Stomach (tissue), 4 donors: ENCODE results near the gene PLRG1.

Experiments used
- CTCF ChIP-seq, 7 experiments: fragments of 450-650 bp in 4 of 7; fragments of 200-600 bp in 3 of 7; sonication (generic) in 3 of 7; IDR thresholded peaks; one replicate each; pipeline ENCODE4 v1.5.1; 2016 to 2019; ENCODE audit warnings: antibody characterized with exemption in 7 of 7, control low read depth in 2 of 7, mild to moderate bottlenecking in 1 of 7
- POLR2A ChIP-seq, 4 donors: fragments of 450-650 bp; IDR thresholded peaks; one replicate each; pipeline ENCODE4 v1.6.1; 2016; ENCODE audit warnings: antibody characterized with exemption in 4 of 4, control low read depth in 2 of 4, mild to moderate bottlenecking in 1 of 4, moderate library complexity in 1 of 4
- POLR2AphosphoS5 ChIP-seq, 3 donors: sonication (generic); formaldehyde crosslinking; IDR thresholded peaks; one replicate each; pipeline ENCODE4 v1.6.1; 2016; ENCODE audit warnings: antibody characterized with exemption in 3 of 3

GRCh38 chr4:154564311-154564710 lies 14.1 kb upstream of the PLRG1 start:
- TF ChIP-seq POLR2A (IDR thresholded peaks at IDR 0.05) (no peak), POLR2AphosphoS5 (IDR thresholded peaks at IDR 0.05) (no peak), CTCF (IDR thresholded peaks at IDR 0.05) (no peak)
